Gastrocnemius medialis (tissue), 4 donors: Measurements from ENCODE around the gene LGMN. TPM values are rescaled to one million over a fixed set of nuclear protein-coding genes. Genes with fewer than 3 reads are reported as not detected.
A peak's percentile ranks its signal among the peaks of the same experiment; 100 is the strongest.

Source experiments
- ATAC-seq, 2 donors: fragments of 150-250 bp; one replicate each; pipeline ENCODE4 v1.9.1; 2016
- DNase-seq, 2 donors: peaks; one replicate each; pipeline ENCODE4 v3.0.0-alpha.2; 2019
- H3K27ac ChIP-seq, 4 donors: fragments of 200-600 bp; sonication (generic); 1 replicate in 1 of 4; 2 replicates in 3 of 4; pipeline ENCODE4 v1.5.1; 2016 to 2018; ENCODE audit warnings: mild to moderate bottlenecking in 2 of 4, moderate library complexity in 1 of 4
- H3K27me3 ChIP-seq, 3 donors: fragments of 200-600 bp; sonication (generic) in 2 of 3; 1 replicate in 1 of 3; 2 replicates in 2 of 3; pipeline versions ENCODE4 v1.5.1 to v1.6.0; 2016 to 2019; ENCODE audit warnings: mild to moderate bottlenecking in 1 of 3, moderate library complexity in 1 of 3
- H3K36me3 ChIP-seq, 2 donors: fragments of 200-600 bp; sonication (generic) in 1 of 2; one replicate each; pipeline ENCODE4 v1.5.1; 2017 to 2018
- H3K4me1 ChIP-seq, 2 donors: fragments of 200-600 bp; sonication (generic) in 1 of 2; one replicate each; pipeline ENCODE4 v1.5.1; 2016 to 2017; ENCODE audit warnings: mild to moderate bottlenecking in 2 of 2
- H3K4me3 ChIP-seq, 4 donors: fragments of 200-600 bp; sonication (generic) in 3 of 4; 1 replicate in 1 of 4; 2 replicates in 3 of 4; pipeline ENCODE4 v1.5.1; 2016 to 2019; ENCODE audit warnings: mild to moderate bottlenecking in 2 of 4
- H3K9me3 ChIP-seq, 3 donors: fragments of 200-600 bp; sonication (generic) in 2 of 3; 1 replicate in 1 of 3; 2 replicates in 2 of 3; pipeline ENCODE4 v1.5.1; 2016 to 2019
- CTCF ChIP-seq, 5 experiments: fragments of 450-650 bp in 3 of 5; fragments of 200-600 bp in 2 of 5; sonication (generic) in 2 of 5; IDR thresholded peaks in 4 of 5; conservative IDR thresholded peaks in 1 of 5; 1 replicate in 4 of 5; 2 replicates in 1 of 5; pipeline ENCODE4 v1.5.1; 2016 to 2019; ENCODE audit warnings: antibody characterized with exemption in 5 of 5, mild to moderate bottlenecking in 3 of 5, moderate library complexity in 3 of 5
- POLR2A ChIP-seq, 2 donors: fragments of 450-650 bp; IDR thresholded peaks; one replicate each; pipeline ENCODE4 v1.6.1; 2017; ENCODE audit warnings: antibody characterized with exemption in 2 of 2, mild to moderate bottlenecking in 2 of 2, moderate library complexity in 2 of 2
- in situ Hi-C, 4 donors: fragments of 200-750 bp; cut with MboI; loops; one replicate each; pipeline versions ENCODE4 v1.15.0 to v1.8.0; 2017; ENCODE audit warnings: low sequenced_read_pairs in 4 of 4
- intact Hi-C: fragments of 100-400 bp; cut with DNase I; formaldehyde crosslinking; loops from one replicate; pipeline ENCODE4 v1.15.1; 2023; ENCODE audit warnings: low total_unique reads
- total RNA-seq, 4 donors: library from RNA; depleted of rRNA; stranded (reverse); fragments of >200 nt; gene quantifications; one replicate each; pipeline versions ENCODE4 v1.1.0 to v1.2.3, GENCODE V29; 2016

LGMN gene
- total RNA-seq, 4 donors from 2014 or later, result 53.5 to 78.5 (median 62.8) TPM

GRCh38 chr14:92654239-92654901 lies 94.1 kb downstream of the LGMN start:
- Histone ChIP-seq H3K27me3 (no peaks in the 10 kb centered on the region), H3K4me1 (peaks cover 0 to 5% of the 10 kb centered on the region in 2 donors), H3K4me3 (peak overlapping the region in 1 of 4 donors; percentile 31), H3K36me3 (no peaks in the 10 kb centered on the region), H3K9me3 (no peaks in the 10 kb centered on the region), H3K27ac (no peak overlapping the region)
- in situ Hi-C loops, result no loop called here
- DNase-seq (no peak), ATAC-seq (no peak)
- no peak for TF ChIP-seq POLR2A (IDR thresholded peaks at IDR 0.05)
- TF ChIP-seq CTCF (IDR thresholded peaks at IDR 0.05 in 4 of 5, conservative IDR thresholded peaks at IDR 0.05 in 1 of 5), result no peak
- intact Hi-C loops, result no loop called here

Other genes with a start within 250 kb of the LGMN start
- gene RIN3, start 234.8 kb downstream of the LGMN start, total RNA-seq, result 1 to 10 TPM; 2.1 to 3.7 (median 2.6) TPM
- gene GOLGA5, start 45.7 kb upstream of the LGMN start, total RNA-seq, result 10 to 100 TPM; 27.0 to 34.8 (median 33.8) TPM
- under 1 TPM in 2 of 4 donors, not detected in 2; 0.22 to 0.25 TPM for gene CHGA, start 174.5 kb upstream of the LGMN start, total RNA-seq